Endothelial cell of umbilical vein (primary cell): ENCODE results near the gene SSX2IP.
A peak's percentile ranks its signal among the peaks of the same experiment; 100 is the strongest.

ENCODE experiments used
- CTCF ChIP-seq, 2 donors: IDR thresholded peaks; 1 replicate in 1 of 2; 2 replicates in 1 of 2; pipeline ENCODE4 v1.5.1; 2011; ENCODE audit warnings: low read length in 2 of 2, mild to moderate bottlenecking in 2 of 2, moderate library complexity in 2 of 2, control low read depth in 1 of 2, inconsistent platforms in 1 of 2, low read depth in 1 of 2; ENCODE audit not compliant: insufficient read depth in 1 of 2; ENCODE audit errors: extremely low read depth in 1 of 2
- EZH2 ChIP-seq: IDR thresholded peaks from 2 replicates; pipeline ENCODE4 v1.6.1; 2012; ENCODE audit warnings: borderline replicate concordance, low read depth, mild to moderate bottlenecking, moderate library complexity, low read length, inconsistent platforms; ENCODE audit not compliant: severe bottlenecking
- FOS ChIP-seq: IDR thresholded peaks from 2 replicates; pipeline ENCODE4 v1.6.1; 2011; ENCODE audit warnings: mild to moderate bottlenecking, low read length, moderate library complexity, borderline replicate concordance; ENCODE audit not compliant: insufficient read depth
- GATA2 ChIP-seq: IDR thresholded peaks from 2 replicates; pipeline ENCODE4 v1.7.0; 2011; ENCODE audit warnings: low read depth, mild to moderate bottlenecking, moderate library complexity, mixed read lengths, low read length; ENCODE audit not compliant: insufficient read length, insufficient read depth
- JUN ChIP-seq: IDR thresholded peaks from 2 replicates; pipeline ENCODE4 v1.6.1; 2011; ENCODE audit warnings: borderline replicate concordance, low read depth; ENCODE audit not compliant: insufficient read length, insufficient read depth
- MYC ChIP-seq: IDR thresholded peaks from one replicate; pipeline ENCODE4 v1.6.1; 2011; ENCODE audit warnings: mild to moderate bottlenecking, low read depth, low read length
- POLR2A ChIP-seq: IDR thresholded peaks from 2 replicates; pipeline ENCODE4 v1.6.1; 2012; ENCODE audit warnings: low read depth, mild to moderate bottlenecking, control low read depth, low read length
- POLR2AphosphoS5 ChIP-seq: IDR thresholded peaks from 2 replicates; pipeline ENCODE4 v1.6.1; 2012; ENCODE audit warnings: low read depth, mild to moderate bottlenecking, control low read depth, low read length, moderate library complexity; ENCODE audit not compliant: insufficient read depth
- TF ChIP-seq, protein P1 (sequence below): IDR thresholded peaks from 2 replicates; pipeline ENCODE4 v1.6.1; 2011; ENCODE audit not compliant: insufficient read depth, insufficient read length

DNA sequence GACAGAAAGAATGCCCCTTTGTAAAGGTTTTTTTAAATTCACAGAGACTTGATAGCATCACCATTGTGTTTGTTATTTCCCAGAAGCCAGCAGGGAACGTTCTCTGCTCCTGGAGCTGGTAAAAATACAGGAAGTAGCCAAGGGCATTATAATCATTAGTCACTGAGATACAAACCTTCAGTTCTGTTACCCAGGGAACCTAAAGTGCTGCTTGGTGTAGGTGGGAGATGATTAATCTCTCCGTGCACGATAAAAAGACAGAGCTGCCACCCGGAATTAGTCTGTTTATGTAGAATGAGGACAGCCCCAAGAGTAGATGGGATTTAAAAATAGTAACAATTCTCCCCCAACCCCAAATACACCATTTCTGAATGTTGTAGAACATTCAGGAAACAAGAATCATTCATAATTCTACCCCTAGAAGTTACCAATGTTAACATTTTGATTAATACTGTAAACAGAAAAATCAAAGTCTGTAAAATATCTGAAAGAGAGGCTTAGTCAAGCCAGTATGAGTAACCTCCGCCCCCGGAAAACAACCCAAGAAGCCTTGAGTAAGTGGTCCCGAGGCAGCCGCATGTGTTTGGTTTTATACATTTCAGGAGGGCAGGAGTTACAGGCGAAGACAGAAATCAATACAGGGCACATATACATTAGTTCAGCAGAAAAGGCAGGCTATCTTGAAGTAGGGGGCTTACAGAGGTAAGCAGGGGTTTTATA is 70.7 kb downstream of the SSX2IP start:
- TF ChIP-seq JUN, result peak; percentile 76
- no peak for TF ChIP-seq POLR2AphosphoS5
- no peak for TF ChIP-seq CTCF (IDR thresholded peaks at IDR 0.05; ENCODE audit: extremely low read depth in 1 of 2, insufficient read depth in 1 of 2, low read depth in 1 of 2, low read length in 2 of 2)
- TF ChIP-seq, protein P1, sequence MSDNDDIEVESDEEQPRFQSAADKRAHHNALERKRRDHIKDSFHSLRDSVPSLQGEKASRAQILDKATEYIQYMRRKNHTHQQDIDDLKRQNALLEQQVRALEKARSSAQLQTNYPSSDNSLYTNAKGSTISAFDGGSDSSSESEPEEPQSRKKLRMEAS, result no peak
- no peak for TF ChIP-seq POLR2A
- peak; percentile 57 for TF ChIP-seq FOS
- no peak for TF ChIP-seq EZH2
- peak; percentile 74 for TF ChIP-seq GATA2
- no peak for TF ChIP-seq MYC
